ENCODE data around the gene GPR52.

The GPR52 gene

GRCh38 chr1:174466607-174467006 is 18.8 kb downstream of the GPR52 start:
- no peak for DNase-seq (ENCODE audit: low read depth in 2 of 2)

GRCh38 chr1:174469052-174469451 is 21.3 kb downstream of the GPR52 start:
- DNase-seq (ENCODE audit: low read depth in 2 of 2) = no peak

GRCh38 chr1:174469687-174470086 is 21.9 kb downstream of the GPR52 start:
- DNase-seq (ENCODE audit: low read depth in 2 of 2) = no peak

GRCh38 chr1:174479281-174479680 is 31.5 kb downstream of the GPR52 start:
- no peak for DNase-seq (ENCODE audit: low read depth in 2 of 2)

- DNase-seq (ENCODE audit: low read depth in 2 of 2) = no peak
Measured at GRCh38 chr1:174480324-174480723, 32.6 kb downstream of the GPR52 start.

GRCh38 chr1:174491606-174492005 is 43.8 kb downstream of the GPR52 start:
- no peak for DNase-seq (ENCODE audit: low read depth in 2 of 2)

- DNase-seq (ENCODE audit: low read depth in 2 of 2) = no peak
Measured at GRCh38 chr1:174497478-174497877, 49.7 kb downstream of the GPR52 start.

Data from fibroblast of skin of left quadriceps (primary cell).